NCI-H226 (cell line): ENCODE data around the gene MSANTD3.
A peak's percentile ranks its signal among the peaks of the same experiment; 100 is the strongest.
"Not testable (repeated sequence)": the region's sequence is repeated elsewhere in the genome, so short reads cannot be mapped to it uniquely, and the experiment has no call there.

ENCODE experiments used
- DNase-seq: peaks from one replicate; pipeline ENCODE4 v3.0.0-alpha.2; 2015

MSANTD3 gene

GRCh38 chr9:100426530-100427365 lies at the start of gene MSANTD3:
Gene MSANTD3 (plus strand): TSS chr9:100427143. CDS start chr9:100441939, 14,796 bp downstream.
- DNase-seq, result peak; percentile 35

GRCh38 chr9:100379862-100380261 lies 47.1 kb upstream of the MSANTD3 start:
- peak; percentile 83 for DNase-seq

- DNase-seq, result not testable (repeated sequence)
These were observed 34.0 kb upstream of the MSANTD3 start for GRCh38 chr9:100392989-100393388.

GRCh38 chr9:100394032-100394695 lies 32.8 kb upstream of the MSANTD3 start:
- DNase-seq, result no peak

- DNase-seq, result no peak
These were observed 32.1 kb upstream of the MSANTD3 start for GRCh38 chr9:100394816-100395215.

GRCh38 chr9:100396769-100397168 lies 30.2 kb upstream of the MSANTD3 start:
- no peak for DNase-seq

GRCh38 chr9:100397529-100398266 lies 29.2 kb upstream of the MSANTD3 start:
- no peak for DNase-seq

GRCh38 chr9:100401042-100401441 lies 25.9 kb upstream of the MSANTD3 start:
- DNase-seq, result no peak

GRCh38 chr9:100406962-100407361 lies 20.0 kb upstream of the MSANTD3 start:
- no peak for DNase-seq

- DNase-seq, result no peak
These were observed 18.3 kb upstream of the MSANTD3 start for GRCh38 chr9:100408546-100409175.

- DNase-seq, result no peak
These were observed 17.8 kb upstream of the MSANTD3 start for GRCh38 chr9:100409176-100409556.

- peak; percentile 75 for DNase-seq
These were observed 15.3 kb upstream of the MSANTD3 start for GRCh38 chr9:100411472-100412283.

GRCh38 chr9:100413839-100414420 lies 13.0 kb upstream of the MSANTD3 start:
- DNase-seq, result no peak

GRCh38 chr9:100417815-100418214 lies 9.1 kb upstream of the MSANTD3 start:
- DNase-seq, result no peak

GRCh38 chr9:100419166-100419565 lies 7.8 kb upstream of the MSANTD3 start:
- DNase-seq, result no peak

GRCh38 chr9:100421116-100421515 lies 5.8 kb upstream of the MSANTD3 start:
- not testable (repeated sequence) for DNase-seq

- DNase-seq, result no peak
These were observed 1.2 kb upstream of the MSANTD3 start for GRCh38 chr9:100425758-100426157.

GRCh38 chr9:100426189-100426529 lies 784 bp upstream of the MSANTD3 start:
- DNase-seq, result no peak

- peak; percentile 64 for DNase-seq
These were observed 672 bp downstream of the MSANTD3 start for GRCh38 chr9:100427366-100428263.

GRCh38 chr9:100428871-100429654 lies 2.1 kb downstream of the MSANTD3 start:
- peak; percentile 98 for DNase-seq
